Measurements from ENCODE around the gene ADAMTS19. TPM values are rescaled to one million over a fixed set of nuclear protein-coding genes. Genes with fewer than 3 reads are reported as not detected.

Gene ADAMTS19
- total RNA-seq, 1 experiment from 2014 or later, result 20.3 TPM

GRCh38 chr5:129459450-129459776 lies 685 bp upstream of the ADAMTS19 start:
- Histone ChIP-seq H2BK5ac (ENCODE audit: insufficient read length, low read length) (no peak overlapping the region), H2AFZ (ENCODE audit: low read length) (no peak overlapping the region), H3T11ph (ENCODE audit: low read length) (no peak overlapping the region), H4K20me1 (ENCODE audit: control insufficient read depth, insufficient read depth, insufficient read length) (no peaks in the 10 kb centered on the region), H3K56ac (ENCODE audit: insufficient read length, low read depth, low read length) (no peak overlapping the region), H2BK15ac (ENCODE audit: low read depth, low read length) (no peak overlapping the region), H3K18ac (ENCODE audit: insufficient read length, low read depth, low read length) (peak overlapping the region; percentile 98), H4K8ac (replicated peaks; ENCODE audit: insufficient read length, low read depth, low read length) (no peak overlapping the region), H3K27ac (ENCODE audit: insufficient read length, low read depth, low read length) (peak overlapping the region; percentile 7), H3K9ac (ENCODE audit: extremely low read depth, insufficient read length, low read length) (peak overlapping the region; percentile 84), H3K23ac (ENCODE audit: insufficient read length, low read depth, low read length) (no peak overlapping the region), H3K14ac (ENCODE audit: insufficient read depth, low read length) (peak overlapping the region; percentile 86), H3K79me1 (ENCODE audit: insufficient read depth, low read depth, low read length, poor library complexity, severe bottlenecking) (peaks cover 3% of the 10 kb centered on the region), H3K23me2 (ENCODE audit: insufficient read length, low read depth, low read length, poor library complexity, severe bottlenecking) (peaks cover 15% of the 10 kb centered on the region), H2AK5ac (ENCODE audit: insufficient read length, low read length) (no peak overlapping the region), H3K79me2 (ENCODE audit: insufficient read depth, low read length) (peaks cover 10% of the 10 kb centered on the region), H2BK120ac (ENCODE audit: low read depth, low read length, poor library complexity, severe bottlenecking) (peak overlapping the region; percentile 93), H3K4me1 (ENCODE audit: insufficient read depth, low read length) (peaks cover 5% of the 10 kb centered on the region; the same call in 1 of the 2 replicates), H3K4ac (ENCODE audit: low read depth, low read length) (peak overlapping the region; percentile 64; the same call in 1 of the 2 replicates), H3K4me2 (ENCODE audit: insufficient read depth, insufficient read length, low read length) (peak overlapping the region; percentile 95), H3K9me3 (ENCODE audit: control insufficient read depth, low read depth, low read length) (no peaks in the 10 kb centered on the region), H3K27me3 (ENCODE audit: insufficient read depth, low read length) (no peaks in the 10 kb centered on the region), H4K5ac (ENCODE audit: insufficient read length, low read depth, low read length) (peak overlapping the region; percentile 30), H2BK20ac (ENCODE audit: low read depth, low read length, poor library complexity, severe bottlenecking) (no peak overlapping the region), H2BK12ac (ENCODE audit: insufficient read length, low read depth, low read length) (no peak overlapping the region), H4K91ac (ENCODE audit: insufficient read length, low read depth, low read length) (peak overlapping the region; percentile 88)
- no peaks in the 10 kb centered on the region; a peak in 2 of 5 replicates for H3K9me3 Mint-ChIP-seq
- peak overlapping the region; percentile 88 to 98 (median 89) for H3K27ac Mint-ChIP-seq
- H3K4me1 Mint-ChIP-seq, result peaks cover 42 to 43% of the 10 kb centered on the region in 2 experiments
- peak; percentile 87 for DNase-seq
- H3K27me3 Mint-ChIP-seq (ENCODE audit: low read depth), result peaks cover 3% of the 10 kb centered on the region; the same call in 1 of the 2 replicates
- WGBS (ENCODE audit: extremely low coverage, insufficient read length, low lambda C conversion rate), result no CpG with 5 or more reads among the region's 11 CpGs
- H3K36me3 Mint-ChIP-seq (ENCODE audit: insufficient read depth in 1 of 3, low read depth in 3 of 3), result peaks cover 3 to 10% (median 7%) of the 10 kb centered on the region in 3 experiments; a peak in 5 of 7 replicates
- TF ChIP-seq CTCF (conservative IDR thresholded peaks at IDR 0.05), result no peak
- H3K4me3 Mint-ChIP-seq, result peak overlapping the region; percentile 84 to 98
